ENCODE measurements around the gene MBD3.
A peak's percentile ranks its signal among the peaks of the same experiment; 100 is the strongest.

The MBD3 gene

GRCh38 chr19:1592024-1592754 is 476 bp downstream of the MBD3 start:
- DNase-seq = peak; percentile 90

- DNase-seq = peak; percentile 27
These were observed 1.1 kb downstream of the MBD3 start for GRCh38 chr19:1591421-1592023.

- DNase-seq = no peak
These were observed 1.8 kb downstream of the MBD3 start for GRCh38 chr19:1590641-1591397.

GRCh38 chr19:1587872-1588271 is 4.8 kb downstream of the MBD3 start:
- no peak for DNase-seq

- no peak for DNase-seq
These were observed 7.5 kb downstream of the MBD3 start for GRCh38 chr19:1585243-1585580.

- no peak for DNase-seq
These were observed 8.0 kb downstream of the MBD3 start for GRCh38 chr19:1584500-1585242.

GRCh38 chr19:1582201-1582600 is 10.5 kb downstream of the MBD3 start:
- peak; percentile 29 for DNase-seq

GRCh38 chr19:1580957-1581356 is 11.7 kb downstream of the MBD3 start:
- DNase-seq = no peak

- DNase-seq = no peak
These were observed 12.3 kb downstream of the MBD3 start for GRCh38 chr19:1580382-1580781.

GRCh38 chr19:1579222-1579621 is 13.4 kb downstream of the MBD3 start:
- no peak for DNase-seq

GRCh38 chr19:1577929-1578618 is 14.6 kb downstream of the MBD3 start:
- DNase-seq = no peak

- no peak for DNase-seq
These were observed 15.4 kb downstream of the MBD3 start for GRCh38 chr19:1577090-1577928.

- DNase-seq = no peak
These were observed 16.2 kb downstream of the MBD3 start for GRCh38 chr19:1576242-1577089.

GRCh38 chr19:1575323-1576241 is 17.1 kb downstream of the MBD3 start:
- DNase-seq = no peak

GRCh38 chr19:1574354-1575136 is 18.1 kb downstream of the MBD3 start:
- no peak for DNase-seq

- DNase-seq = no peak
These were observed 19.9 kb downstream of the MBD3 start for GRCh38 chr19:1572795-1573194.

GRCh38 chr19:1571358-1571757 is 21.3 kb downstream of the MBD3 start:
- no peak for DNase-seq

GRCh38 chr19:1570836-1571235 is 21.8 kb downstream of the MBD3 start:
- no peak for DNase-seq

GRCh38 chr19:1569997-1570396 is 22.7 kb downstream of the MBD3 start:
- no peak for DNase-seq

Data from NCI-H345 (cell line).